K562 (cell line): Measurements from ENCODE around the gene HSPA1L. TPM values are rescaled to one million over a fixed set of nuclear protein-coding genes. Genes with fewer than 3 reads are reported as not detected.

Experiments used
- C11orf30 ChIP-seq: fragments of 450-650 bp; IDR thresholded peaks from 2 replicates; pipeline ENCODE4 v1.6.1; 2016; ENCODE audit warnings: low read depth, mild to moderate bottlenecking
- ELF4 ChIP-seq: fragments of 450-650 bp; formaldehyde crosslinking; IDR thresholded peaks from 2 replicates; pipeline ENCODE4 v1.4.0; 2022; ENCODE audit warnings: missing genetic modification characterization
- GABPB2 ChIP-seq: fragments of 250-450 bp; sonication (Bioruptor Pico); conservative IDR thresholded peaks from 2 replicates; pipeline ENCODE4 v1.5.1; 2021; ENCODE audit warnings: mild to moderate bottlenecking
- HNRNPLL ChIP-seq: fragments of 200-400 bp; formaldehyde crosslinking; IDR thresholded peaks from 2 replicates; pipeline ENCODE4 v1.6.1; 2017; ENCODE audit warnings: low read length, low read depth, mild to moderate bottlenecking; ENCODE audit not compliant: poor library complexity, severe bottlenecking
- KDM5B ChIP-seq: fragments of 200-600 bp; sonication (generic); IDR thresholded peaks from 2 replicates; pipeline ENCODE4 v1.6.1; 2012; ENCODE audit warnings: low read depth, mild to moderate bottlenecking, moderate library complexity, low read length, control low read depth, inconsistent platforms; ENCODE audit not compliant: insufficient replicate concordance
- PRDM10 ChIP-seq: fragments of 450-650 bp; IDR thresholded peaks from 2 replicates; pipeline ENCODE4 v1.6.1; 2018; ENCODE audit not compliant: partially characterized antibody
- RBFOX2 ChIP-seq: fragments of 200-400 bp; formaldehyde crosslinking; IDR thresholded peaks from 2 replicates; pipeline ENCODE4 v1.6.1; 2017; ENCODE audit warnings: low read depth, mild to moderate bottlenecking, low read length, moderate library complexity
- RNF2 ChIP-seq: sonication (generic); IDR thresholded peaks from 2 replicates; pipeline ENCODE4 v1.6.1; 2016
- SNAPC5 ChIP-seq: fragments of 250-450 bp; sonication (Bioruptor Pico); IDR thresholded peaks from 2 replicates; pipeline ENCODE4 v1.8.0; 2021; ENCODE audit warnings: moderate library complexity, mild to moderate bottlenecking, inconsistent platforms
- SRSF1 ChIP-seq: fragments of 200-400 bp; formaldehyde crosslinking; IDR thresholded peaks from 2 replicates; pipeline ENCODE4 v1.6.1; 2017; ENCODE audit warnings: mild to moderate bottlenecking, low read depth, low read length, moderate library complexity
- ZBTB26 ChIP-seq: fragments of 450-650 bp; formaldehyde crosslinking; IDR thresholded peaks from 2 replicates; pipeline ENCODE4 v1.4.0; 2022; ENCODE audit warnings: missing genetic modification characterization
- ZNF407 ChIP-seq: fragments of 450-650 bp; IDR thresholded peaks from 2 replicates; pipeline ENCODE4 v1.6.1; 2016; ENCODE audit warnings: low read depth
- ZNF584 ChIP-seq: fragments of 200-800 bp; sonication (Bioruptor generic); IDR thresholded peaks from 2 replicates; pipeline ENCODE4 v1.6.1; 2016; ENCODE audit warnings: low read depth, mild to moderate bottlenecking, missing genetic modification characterization, missing compliant biosample characterization
- polyA plus RNA-seq, 8 experiments: library from polyadenylated mRNA; depleted of rRNA in 4 of 8; stranded (reverse) in 5 of 8; unstranded in 3 of 8; fragments of >200 nt; fragmentation: Nextera tagmentation in 2 of 8; fragmentation: Illumina TruSeq in 1 of 8; extraction: Ambion mirVana in 2 of 8; extraction: Trizol in 1 of 8; gene quantifications; 2 replicates each; pipeline versions ENCODE4 v1.2.1 to v1.2.3, GENCODE V29; 2011 to 2014; ENCODE audit warnings: inconsistent platforms in 1 of 8, missing spikeins in 1 of 8
- total RNA-seq, 7 experiments: library from RNA; depleted of rRNA in 6 of 7; stranded (reverse); fragments of >200 nt in 6 of 7; fragmentation: Illumina TruSeq in 2 of 7; extraction: Trizol in 2 of 7; gene quantifications; 2 replicates each; pipeline versions ENCODE4 v1.2.1 to v1.2.3, GENCODE V29; 2011 to 2021; ENCODE audit warnings: low replicate concordance in 1 of 7

The HSPA1L gene
- total and polyA plus RNA-seq, 9 of the 15 experiments (the other 6 are each of a cell fraction or from before 2014, with no cell fraction given) = 0.14 to 2.1 (median 1.3) TPM

- TF ChIP-seq RNF2 (no peak), ZBTB26 (CRISPR knock-in tag) (peak; percentile 58; the same call in 1 of the 2 replicates), GABPB2 (no peak), SRSF1 (no peak), ZNF584 (no peak), PRDM10 (peak; percentile 96), HNRNPLL (no peak), ZNF407 (no peak), C11orf30 (no peak), SNAPC5 (CRISPR knock-in tag) (no peak), ELF4 (CRISPR knock-in tag) (0 out of 2 replicates have a peak, but pooled peaks have one; percentile 53), RBFOX2 (no peak), KDM5B (peak; percentile 23)
These were observed 51.5 kb downstream of the HSPA1L start (continued) for GRCh38 chr6:31763619-31763940.
